ENCODE data around the gene CSH2. TPM values are rescaled to one million over a fixed set of nuclear protein-coding genes. Genes with fewer than 3 reads are reported as not detected.

Gene CSH2
- total RNA-seq, 2 donors from 2014 or later, result not detected

DNA sequence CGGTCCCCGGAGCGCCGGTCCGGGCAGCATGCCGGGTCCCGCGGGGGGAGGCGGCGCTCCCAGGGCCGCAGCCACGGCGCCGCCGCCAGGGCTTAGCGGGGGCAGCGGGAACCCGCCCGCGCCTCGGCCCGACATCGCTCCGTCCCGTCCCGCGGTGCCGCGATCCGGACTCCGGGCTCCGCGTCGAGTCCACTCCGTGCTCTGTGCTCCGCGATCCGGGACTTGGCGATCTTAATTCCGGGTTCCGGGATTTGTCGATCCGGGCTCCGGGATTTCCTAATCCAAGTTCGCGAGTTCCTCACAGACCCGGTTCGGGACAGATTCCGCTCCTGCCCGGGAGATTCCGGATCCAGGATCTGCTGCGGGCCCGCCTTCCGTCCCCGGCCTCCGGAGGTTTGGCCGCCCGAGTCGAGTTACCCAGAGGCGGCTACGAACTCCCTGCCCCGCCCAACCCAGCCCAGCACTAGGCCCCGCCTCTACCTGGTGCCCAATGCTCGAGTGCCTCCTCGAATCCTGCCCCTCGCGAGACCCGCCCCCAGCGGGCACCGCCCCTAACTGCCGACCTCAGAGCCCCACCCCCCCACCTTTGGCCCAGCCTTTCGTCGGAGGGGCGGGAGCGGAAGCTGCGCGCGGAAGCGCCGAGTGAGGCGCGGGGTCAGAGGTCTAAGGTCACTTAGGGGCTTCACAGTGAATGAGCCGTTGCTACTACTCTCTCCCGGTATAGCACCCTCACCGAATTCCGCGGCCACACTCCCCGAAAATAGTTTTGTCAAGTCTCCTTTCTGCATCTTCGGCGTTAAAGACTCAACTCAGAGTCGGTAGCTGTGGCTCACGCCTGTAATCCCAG lies 30.7 kb downstream of the CSH2 start, which contains the start of gene SMARCD2:
Gene SMARCD2 (minus strand): TSS at position 146 of the 847 bp plus-strand sequence. CDS start 11 bp downstream, at position 135.
- Histone ChIP-seq H3K9me3 (no peaks in the 10 kb centered on the region), H3K4me1 (peaks cover 3 to 46% of the 10 kb centered on the region in 2 donors), H3K4me3 (peak within 1 kb of the TSS; percentile 81 to 84), H3K27me3 (no peaks in the 10 kb centered on the region), H3K27ac (peak within 1 kb of the TSS; percentile 90 to 95), H3K36me3 (no peaks in the 10 kb centered on the region)
- TF ChIP-seq CTCF (IDR thresholded peaks at IDR 0.05), result no peak
- peak; percentile 97 for DNase-seq (ENCODE audit: low spot score)

DNA sequence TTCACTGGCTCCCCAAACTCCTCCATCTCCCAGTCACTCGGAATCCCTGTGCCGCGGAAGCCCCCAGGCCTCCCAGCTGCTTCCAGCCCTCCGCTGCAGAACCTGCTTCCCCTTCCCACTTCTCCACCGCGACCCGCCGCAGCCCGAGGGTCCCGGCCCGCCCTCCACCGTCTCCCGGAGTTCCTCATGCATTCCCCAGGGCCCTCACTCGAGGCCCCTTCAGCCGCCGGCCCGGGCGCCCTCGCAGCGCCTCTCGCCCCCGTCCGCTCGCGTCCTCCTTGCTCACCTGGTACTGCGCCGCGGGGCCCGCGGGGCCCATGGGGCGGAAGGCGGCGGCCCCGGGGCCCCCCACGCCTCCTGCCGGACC lies 31.3 kb downstream of the CSH2 start:
- DNase-seq (ENCODE audit: low spot score), result no peak
- Histone ChIP-seq H3K9me3 (no peaks in the 10 kb centered on the region), H3K4me1 (peaks cover 3 to 52% of the 10 kb centered on the region in 2 donors), H3K4me3 (peak overlapping the region; percentile 81 to 84), H3K36me3 (peaks cover 3% of the 10 kb centered on the region), H3K27ac (peak overlapping the region; percentile 90 to 95), H3K27me3 (no peaks in the 10 kb centered on the region)
- TF ChIP-seq CTCF (IDR thresholded peaks at IDR 0.05), result no peak

- peak overlapping the region; percentile 90 to 95 for H3K27ac ChIP-seq
- peaks cover 3 to 57% of the 10 kb centered on the region in 2 donors for H3K4me1 ChIP-seq
- no peaks in the 10 kb centered on the region for H3K9me3 ChIP-seq
- H3K36me3 ChIP-seq, result peaks cover 9% of the 10 kb centered on the region
- H3K27me3 ChIP-seq, result no peaks in the 10 kb centered on the region
- no peak for TF ChIP-seq CTCF (IDR thresholded peaks at IDR 0.05)
- peak; percentile 80 for DNase-seq (ENCODE audit: low spot score)
- H3K4me3 ChIP-seq, result peak overlapping the region; percentile 81 to 84
Measured at GRCh38 chr17:63841350-63842172, 31.9 kb downstream of the CSH2 start.

DNA sequence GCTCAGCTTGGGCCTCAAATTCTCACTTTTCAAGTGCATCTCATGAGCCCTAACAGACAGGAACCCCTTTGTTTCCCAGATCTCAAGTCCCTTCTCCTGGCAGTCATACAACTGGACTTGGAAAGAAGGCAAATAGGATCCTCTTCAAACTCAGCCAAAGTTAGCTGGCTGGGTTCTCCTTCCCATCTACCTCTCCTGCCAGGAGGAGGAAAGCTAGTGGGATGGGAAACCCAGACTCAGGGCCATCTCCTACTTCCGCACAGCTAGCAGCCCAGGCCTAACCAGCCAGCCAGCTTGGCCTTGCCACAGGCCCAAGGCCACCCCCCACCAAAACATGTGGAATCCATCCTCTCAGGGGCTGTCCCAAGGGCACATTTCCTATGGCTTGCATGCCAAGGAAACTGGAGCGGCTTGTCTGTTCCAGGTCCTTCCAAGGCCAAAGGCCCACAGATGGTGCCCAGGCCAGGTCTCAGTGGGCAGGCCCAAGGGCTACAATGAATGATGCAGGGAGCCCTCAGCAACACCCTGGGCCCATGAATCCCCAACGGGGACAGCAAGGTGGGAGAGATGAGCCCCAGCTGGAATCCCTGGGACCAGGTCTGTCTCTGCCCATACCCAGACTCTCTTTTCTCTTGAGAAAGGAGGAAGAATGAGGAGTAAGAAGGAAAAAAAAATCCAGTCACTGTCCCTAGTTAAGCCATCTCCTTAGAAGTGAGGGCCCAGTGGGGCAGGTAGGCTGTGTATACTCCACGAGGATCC lies 32.7 kb downstream of the CSH2 start:
- Histone ChIP-seq H3K27me3 (no peaks in the 10 kb centered on the region), H3K27ac (peak overlapping the region; percentile 90 to 95), H3K9me3 (no peaks in the 10 kb centered on the region), H3K36me3 (peaks cover 17% of the 10 kb centered on the region), H3K4me3 (peak overlapping the region; percentile 81 to 84), H3K4me1 (peaks cover 3 to 57% of the 10 kb centered on the region in 2 donors)
- no peak for TF ChIP-seq CTCF (IDR thresholded peaks at IDR 0.05)
- DNase-seq (ENCODE audit: low spot score), result no peak

GRCh38 chr17:63838631-63839171 lies 34.8 kb downstream of the CSH2 start:
- TF ChIP-seq CTCF (IDR thresholded peaks at IDR 0.05), result no peak
- Histone ChIP-seq H3K27me3 (no peaks in the 10 kb centered on the region), H3K36me3 (peaks cover 35% of the 10 kb centered on the region), H3K4me1 (peaks cover 3 to 66% of the 10 kb centered on the region in 2 donors), H3K9me3 (no peaks in the 10 kb centered on the region), H3K27ac (peak overlapping the region; percentile 90 to 95), H3K4me3 (peak overlapping the region in 1 of 2 donors; percentile 25)
- DNase-seq (ENCODE audit: low spot score), result peak; percentile 96

All from right atrium auricular region (tissue), 2 donors.